ENCODE data around the gene NOC3L. TPM values are rescaled to one million over a fixed set of nuclear protein-coding genes. Genes with fewer than 3 reads are reported as not detected.

Gene NOC3L
- total RNA-seq, 1 donor from 2014 or later, result 10.0 TPM

GRCh38 chr10:94315975-94316464, 46.7 kb downstream of the NOC3L start:
- intact Hi-C loops (cut with micrococcal nuclease), result no loop called here
- H3K36me3 ChIP-seq, result peaks cover 12% of the 10 kb centered on the region
- DNase-seq, result no peak
- H3K9me3 ChIP-seq (replicated peaks), result no peaks in the 10 kb centered on the region
- TF ChIP-seq CTCF (IDR thresholded peaks at IDR 0.05; ENCODE audit: borderline replicate concordance), result no peak
- peak overlapping the region; percentile 59 for H3K27ac ChIP-seq (replicated peaks)
- peaks cover 3% of the 10 kb centered on the region for H3K4me1 ChIP-seq
- H3K4me3 ChIP-seq, result no peak overlapping the region
- no peaks in the 10 kb centered on the region for H3K27me3 ChIP-seq (ENCODE audit: low read depth)

GRCh38 chr10:94315024-94315451, 47.7 kb downstream of the NOC3L start:
- H3K4me3 ChIP-seq, result no peak overlapping the region
- H3K27me3 ChIP-seq (ENCODE audit: low read depth), result no peaks in the 10 kb centered on the region
- intact Hi-C loops (cut with micrococcal nuclease), result no loop called here
- H3K9me3 ChIP-seq (replicated peaks), result no peaks in the 10 kb centered on the region
- peaks cover 17% of the 10 kb centered on the region for H3K36me3 ChIP-seq
- H3K27ac ChIP-seq (replicated peaks), result peak overlapping the region; percentile 59
- H3K4me1 ChIP-seq, result peaks cover 3% of the 10 kb centered on the region
- no peak for TF ChIP-seq CTCF (IDR thresholded peaks at IDR 0.05; ENCODE audit: borderline replicate concordance)
- DNase-seq, result no peak

- Histone ChIP-seq H3K27ac (replicated peaks) (no peak overlapping the region), H3K36me3 (peaks cover 42% of the 10 kb centered on the region), H3K4me1 (no peaks in the 10 kb centered on the region), H3K4me3 (no peak overlapping the region), H3K27me3 (ENCODE audit: low read depth) (no peaks in the 10 kb centered on the region), H3K9me3 (replicated peaks) (no peaks in the 10 kb centered on the region)
- intact Hi-C loops (cut with micrococcal nuclease), result no loop called here
- no peak for DNase-seq
- TF ChIP-seq CTCF (IDR thresholded peaks at IDR 0.05; ENCODE audit: borderline replicate concordance), result no peak
These were observed 52.4 kb downstream of the NOC3L start for GRCh38 chr10:94310369-94310768.

- H3K27me3 ChIP-seq (ENCODE audit: low read depth), result no peaks in the 10 kb centered on the region
- H3K4me1 ChIP-seq, result no peaks in the 10 kb centered on the region
- no peak for TF ChIP-seq CTCF (IDR thresholded peaks at IDR 0.05; ENCODE audit: borderline replicate concordance)
- H3K36me3 ChIP-seq, result peaks cover 41% of the 10 kb centered on the region
- no peak overlapping the region for H3K27ac ChIP-seq (replicated peaks)
- H3K4me3 ChIP-seq, result no peak overlapping the region
- DNase-seq, result no peak
- intact Hi-C loops (cut with micrococcal nuclease), result no loop called here
- H3K9me3 ChIP-seq (replicated peaks), result no peaks in the 10 kb centered on the region
These were observed 53.9 kb downstream of the NOC3L start for GRCh38 chr10:94308866-94309265.

GRCh38 chr10:94307046-94307615, 55.6 kb downstream of the NOC3L start:
- no peak for TF ChIP-seq CTCF (IDR thresholded peaks at IDR 0.05; ENCODE audit: borderline replicate concordance)
- Histone ChIP-seq H3K36me3 (peaks cover 32% of the 10 kb centered on the region), H3K4me1 (no peaks in the 10 kb centered on the region), H3K27me3 (ENCODE audit: low read depth) (no peaks in the 10 kb centered on the region), H3K4me3 (no peak overlapping the region), H3K27ac (replicated peaks) (no peak overlapping the region), H3K9me3 (replicated peaks) (no peaks in the 10 kb centered on the region)
- no peak for DNase-seq
- intact Hi-C loops (cut with micrococcal nuclease), result no loop called here
